Measurements from ENCODE around the gene USF2.

Gene USF2

GRCh38 chr19:35265900-35266519 lies 2.8 kb upstream of the USF2 start:
- DNase-seq = no peak

- no peak for DNase-seq
These were observed 2.0 kb upstream of the USF2 start for GRCh38 chr19:35266520-35267352.

- DNase-seq = no peak
These were observed 1.4 kb upstream of the USF2 start for GRCh38 chr19:35267353-35267817.

GRCh38 chr19:35267818-35268535 lies 785 bp upstream of the USF2 start:
- DNase-seq = peak; percentile 33 to 41

GRCh38 chr19:35269438-35270117 lies 816 bp downstream of the USF2 start:
- DNase-seq = peak in 1 of 2 experiments; percentile 77

GRCh38 chr19:35270381-35270811 lies 1.6 kb downstream of the USF2 start:
- DNase-seq = no peak

GRCh38 chr19:35271546-35271945 lies 2.8 kb downstream of the USF2 start:
- DNase-seq = no peak

GRCh38 chr19:35272122-35272719 lies 3.5 kb downstream of the USF2 start:
- no peak for DNase-seq

GRCh38 chr19:35272954-35273649 lies 4.3 kb downstream of the USF2 start:
- DNase-seq = no peak

GRCh38 chr19:35273686-35274259 lies 5.0 kb downstream of the USF2 start:
- DNase-seq = no peak

GRCh38 chr19:35274323-35274722 lies 5.6 kb downstream of the USF2 start:
- no peak for DNase-seq

- DNase-seq = no peak
These were observed 8.0 kb downstream of the USF2 start for GRCh38 chr19:35276706-35277281.

GRCh38 chr19:35278578-35279284 lies 10.0 kb downstream of the USF2 start:
- DNase-seq = no peak

GRCh38 chr19:35279374-35279773 lies 10.6 kb downstream of the USF2 start:
- DNase-seq = no peak

- DNase-seq = no peak
These were observed 11.4 kb downstream of the USF2 start for GRCh38 chr19:35279985-35280821.

- DNase-seq = no peak
These were observed 12.5 kb downstream of the USF2 start for GRCh38 chr19:35281303-35281702.

GRCh38 chr19:35284153-35285094 lies 15.7 kb downstream of the USF2 start:
- no peak for DNase-seq

GRCh38 chr19:35285095-35285449 lies 16.3 kb downstream of the USF2 start:
- no peak for DNase-seq

All from SW 1271 (cell line).